ENCODE measurements around the gene SOWAHA.

Gene SOWAHA

GRCh38 chr5:132837868-132838267, 24.8 kb downstream of the SOWAHA start:
- no peak overlapping the region for H3K4me3 ChIP-seq (replicated peaks; ENCODE audit: low read depth, low read length)
- TF ChIP-seq CTCF (IDR thresholded peaks at IDR 0.05; ENCODE audit: low read depth, low read length, missing control alignments) = no peak

GRCh38 chr5:132838516-132839282, 25.6 kb downstream of the SOWAHA start:
- no peak for TF ChIP-seq CTCF (IDR thresholded peaks at IDR 0.05; ENCODE audit: low read depth, low read length, missing control alignments)
- H3K4me3 ChIP-seq (replicated peaks; ENCODE audit: low read depth, low read length) = no peak overlapping the region
- DNase-seq (ENCODE audit: extremely low read depth, low read depth) = no peak

More at GRCh38 chr5:132837868-132838267, 24.8 kb downstream of the SOWAHA start:
- no peak for DNase-seq (ENCODE audit: extremely low read depth, low read depth)

GRCh38 chr5:132839426-132840301, 26.6 kb downstream of the SOWAHA start:
- TF ChIP-seq CTCF (IDR thresholded peaks at IDR 0.05; ENCODE audit: low read depth, low read length, missing control alignments) = no peak
- DNase-seq (ENCODE audit: extremely low read depth, low read depth) = no peak
- H3K4me3 ChIP-seq (replicated peaks; ENCODE audit: low read depth, low read length) = no peak overlapping the region

- H3K4me3 ChIP-seq (replicated peaks; ENCODE audit: low read depth, low read length) = no peak overlapping the region
- TF ChIP-seq CTCF (IDR thresholded peaks at IDR 0.05; ENCODE audit: low read depth, low read length, missing control alignments) = no peak
- DNase-seq (ENCODE audit: extremely low read depth, low read depth) = no peak
Observed at GRCh38 chr5:132840313-132840712, 27.2 kb downstream of the SOWAHA start.

GRCh38 chr5:132840896-132841295, 27.8 kb downstream of the SOWAHA start:
- no peak overlapping the region for H3K4me3 ChIP-seq (replicated peaks; ENCODE audit: low read depth, low read length)
- DNase-seq (ENCODE audit: extremely low read depth, low read depth) = no peak
- TF ChIP-seq CTCF (IDR thresholded peaks at IDR 0.05; ENCODE audit: low read depth, low read length, missing control alignments) = no peak

GRCh38 chr5:132841305-132841704, 28.2 kb downstream of the SOWAHA start:
- no peak for TF ChIP-seq CTCF (IDR thresholded peaks at IDR 0.05; ENCODE audit: low read depth, low read length, missing control alignments)
- DNase-seq (ENCODE audit: extremely low read depth, low read depth) = no peak
- no peak overlapping the region for H3K4me3 ChIP-seq (replicated peaks; ENCODE audit: low read depth, low read length)

Data from HFF-Myc (cell line).